GM12878 (cell line): ENCODE measurements around the gene SLFN11. TPM values are rescaled to one million over a fixed set of nuclear protein-coding genes. Genes with fewer than 3 reads are reported as not detected.

ENCODE experiments used
- ATAC-seq: fragments of 200-7000 bp; cut with Tn5 transposase; 3 replicates; pipeline ENCODE4 v1.9.1; 2020; ENCODE audit warnings: mild to moderate bottlenecking, moderate library complexity
- BruUV-seq: library from RNA; stranded (reverse); fragments of 400-500 nt; replicated peaks from 2 replicates; lab custom pipeline; 2021; lab: Mats Ljungman, UMichigan
- CTCF ChIA-PET: fragments of 300-600 bp; sonication (Branson Sonifier 250); formaldehyde crosslinking; extraction: SDS; loops from one replicate; lab custom pipeline; 2021; ENCODE audit warnings: inconsistent platforms; lab: Yijun Ruan, JAX
- POLR2A ChIA-PET: fragments of 350-600 bp; formaldehyde crosslinking; extraction: SDS; loops from one replicate; lab custom pipeline; 2021; ENCODE audit warnings: inconsistent platforms; lab: Charles Lee
- RAD21 ChIA-PET: fragments of 300-600 bp; sonication (Branson Sonifier 250); formaldehyde crosslinking; loops from one replicate; lab custom pipeline; 2023; ENCODE audit warnings: antibody characterized with exemption; ENCODE audit not compliant: unreplicated experiment; lab: Charles Lee
- SMC1A ChIA-PET: fragments of 300-600 bp; sonication (Branson Sonifier 250); formaldehyde crosslinking; loops from one replicate; lab custom pipeline; 2023; ENCODE audit not compliant: unreplicated experiment, uncharacterized antibody; lab: Charles Lee
- DNase-seq: peaks from one replicate; pipeline ENCODE4 v3.0.0-alpha.2; 2011; ENCODE audit warnings: low read depth, low spot score
- FAIRE-seq: peaks from 3 replicates; lab custom pipeline; 2011; peaks lifted over from hg19 to GRCh38; lab: Jason Lieb, UNC
- H2AFZ ChIP-seq: 2 replicates; pipeline ENCODE4 v1.6.0; 2011; ENCODE audit warnings: low read depth, low read length, control low read depth; ENCODE audit not compliant: control insufficient read depth
- H3K27ac ChIP-seq: 2 replicates; pipeline ENCODE4 v1.5.1; 2011; ENCODE audit warnings: control low read depth; ENCODE audit not compliant: control insufficient read depth, insufficient read depth
- H3K27me3 ChIP-seq, 2 experiments: replicated peaks in 1 of 2; 2 replicates each; pipeline versions ENCODE4 v1.6.0 to v1.6.1; 2011; ENCODE audit warnings: low read length in 1 of 2; ENCODE audit not compliant: control insufficient read depth in 2 of 2, insufficient read depth in 2 of 2
- H3K36me3 ChIP-seq, 2 experiments: 2 replicates each; pipeline ENCODE4 v1.5.1; 2011; ENCODE audit warnings: low read length in 1 of 2; ENCODE audit not compliant: control insufficient read depth in 2 of 2, insufficient read depth in 2 of 2
- H3K4me1 ChIP-seq: 2 replicates; pipeline ENCODE4 v1.6.1; 2011; ENCODE audit warnings: mild to moderate bottlenecking, low read length, moderate library complexity, mixed read lengths; ENCODE audit not compliant: control insufficient read depth, insufficient read depth
- H3K4me2 ChIP-seq: 2 replicates; pipeline ENCODE4 v1.6.0; 2011; ENCODE audit warnings: control low read depth; ENCODE audit not compliant: control insufficient read depth, insufficient read depth
- H3K4me3 ChIP-seq: fragments of 200-600 bp; sonication (generic); 2 replicates; pipeline ENCODE4 v1.5.1; 2016
- H3K79me2 ChIP-seq: 2 replicates; pipeline ENCODE4 v1.6.0; 2011; ENCODE audit warnings: low read length; ENCODE audit not compliant: control insufficient read depth, insufficient read depth
- H3K9ac ChIP-seq: 2 replicates; pipeline ENCODE4 v1.8.0; 2011; ENCODE audit warnings: low read length, control low read depth, mixed read lengths; ENCODE audit not compliant: control insufficient read depth, insufficient read depth
- H3K9me3 ChIP-seq: replicated peaks from 3 replicates; pipeline ENCODE4 v1.5.1; 2011; ENCODE audit warnings: mild to moderate bottlenecking, low read length; ENCODE audit not compliant: control insufficient read depth, insufficient read depth
- H4K20me1 ChIP-seq: 2 replicates; pipeline ENCODE4 v1.6.0; 2011; ENCODE audit not compliant: control insufficient read depth, insufficient read depth
- CHD1 ChIP-seq: IDR thresholded peaks from 2 replicates; pipeline ENCODE4 v1.6.1; 2012; ENCODE audit warnings: low read depth, low read length, improper control_type of control experiment
- CREM ChIP-seq: IDR thresholded peaks from 2 replicates; pipeline ENCODE4 v1.6.1; 2014; ENCODE audit warnings: antibody characterized with exemption, low read depth
- ETV6 ChIP-seq, 2 experiments: fragments of 450-650 bp in 1 of 2; IDR thresholded peaks in 1 of 2; conservative IDR thresholded peaks in 1 of 2; 2 replicates each; pipeline ENCODE4 v1.6.1; 2014; ENCODE audit warnings: antibody characterized with exemption in 1 of 2, borderline replicate concordance in 1 of 2, low read depth in 1 of 2, mild to moderate bottlenecking in 1 of 2, moderate library complexity in 1 of 2
- GATAD2B ChIP-seq: fragments of 450-650 bp; conservative IDR thresholded peaks from 2 replicates; pipeline ENCODE4 v1.6.1; 2017; ENCODE audit warnings: low read depth, mild to moderate bottlenecking, moderate library complexity
- NR2C1 ChIP-seq: fragments of 450-650 bp; IDR thresholded peaks from 2 replicates; pipeline ENCODE4 v1.6.1; 2017; ENCODE audit warnings: antibody characterized with exemption, mild to moderate bottlenecking, moderate library complexity
- NR2F1 ChIP-seq: fragments of 450-650 bp; conservative IDR thresholded peaks from 2 replicates; pipeline ENCODE4 v1.6.1; 2017; ENCODE audit warnings: mild to moderate bottlenecking
- RAD21 ChIP-seq: IDR thresholded peaks from 2 replicates; pipeline ENCODE4 v1.6.1; 2011; ENCODE audit warnings: mild to moderate bottlenecking, low read depth, low read length, moderate library complexity; ENCODE audit not compliant: insufficient read depth
- RAD51 ChIP-seq: fragments of 450-650 bp; IDR thresholded peaks from 2 replicates; pipeline ENCODE4 v1.6.1; 2016; ENCODE audit warnings: moderate library complexity, mild to moderate bottlenecking, inconsistent platforms
- RUNX3 ChIP-seq: IDR thresholded peaks from 2 replicates; pipeline ENCODE4 v1.6.1; 2012; ENCODE audit warnings: low read length, inconsistent platforms
- SMC3 ChIP-seq: IDR thresholded peaks from 2 replicates; pipeline ENCODE4 v1.6.1; 2011; ENCODE audit warnings: low read length, improper control_type of control experiment, borderline replicate concordance
- SP1 ChIP-seq: IDR thresholded peaks from one replicate; pipeline ENCODE4 v1.6.1; 2011; ENCODE audit warnings: low read depth, low read length
- STAT1 ChIP-seq: fragments of 450-650 bp; conservative IDR thresholded peaks from 2 replicates; pipeline ENCODE4 v1.6.1; 2014; ENCODE audit warnings: antibody characterized with exemption, mild to moderate bottlenecking
- ZNF207 ChIP-seq: fragments of 450-650 bp; IDR thresholded peaks from 2 replicates; pipeline ENCODE4 v1.6.1; 2014; ENCODE audit warnings: antibody characterized with exemption, mild to moderate bottlenecking, borderline replicate concordance
- ZNF217 ChIP-seq: fragments of 450-650 bp; IDR thresholded peaks from 2 replicates; pipeline ENCODE4 v1.6.1; 2017; ENCODE audit warnings: antibody characterized with exemption, mild to moderate bottlenecking
- ZSCAN29 ChIP-seq: fragments of 450-650 bp; IDR thresholded peaks from 2 replicates; pipeline ENCODE4 v1.6.1; 2017; ENCODE audit warnings: mild to moderate bottlenecking, moderate library complexity
- WGBS: methylation state at CpG from one replicate; pipeline ENCODE4 v1.1.6; 2016; ENCODE audit warnings: low lambda C conversion rate; ENCODE audit not compliant: insufficient replicate concordance, insufficient coverage; ENCODE audit errors: missing lambda C conversion rate; 5-methylcytosine and 5-hydroxymethylcytosine counted together
- in situ Hi-C: fragments of 300-500 bp; cut with MboI; formaldehyde crosslinking; loops from 9 replicates; pipeline ENCODE4 v1.14.3; 2018; ENCODE audit warnings: mixed read lengths
- intact Hi-C: fragments of 100-400 bp; cut with micrococcal nuclease; formaldehyde crosslinking; loops from one replicate; pipeline ENCODE4 v1.14.2; 2022; ENCODE audit not compliant: unreplicated experiment
- polyA plus RNA-seq, 11 experiments: library from polyadenylated mRNA; depleted of rRNA in 4 of 11; unstranded in 6 of 11; stranded (reverse) in 5 of 11; fragments of >200 nt; fragmentation: Nextera tagmentation in 4 of 11; fragmentation: Illumina TruSeq in 1 of 11; extraction: Ambion mirVana in 4 of 11; extraction: Trizol in 1 of 11; gene quantifications; 1 replicate in 1 of 11; 2 replicates in 10 of 11; pipeline versions ENCODE4 v1.2.1 to v1.2.3, GENCODE V29; 2011 to 2016; ENCODE audit warnings: inconsistent platforms in 2 of 11, missing spikeins in 2 of 11, low read depth in 1 of 11
- total RNA-seq, 4 experiments: library from RNA; depleted of rRNA in 3 of 4; stranded (reverse); fragments of >200 nt in 3 of 4; fragmentation: Illumina TruSeq in 1 of 4; extraction: Trizol in 1 of 4; gene quantifications; 2 replicates each; pipeline versions ENCODE4 v1.2.1 to v1.2.3, GENCODE V29; 2013 to 2021
- TF ChIP-seq, protein P1 (sequence below): IDR thresholded peaks from 2 replicates; pipeline ENCODE4 v1.6.1; 2012; ENCODE audit warnings: low read depth, low read length, improper control_type of control experiment
- TF ChIP-seq, protein P2 (sequence below): fragments of 450-650 bp; IDR thresholded peaks from 2 replicates; pipeline ENCODE4 v1.6.1; 2016; ENCODE audit warnings: mild to moderate bottlenecking
- TF ChIP-seq, protein P3 (sequence below), 3 experiments: IDR thresholded peaks in 2 of 3; conservative IDR thresholded peaks in 1 of 3; 2 replicates each; pipeline ENCODE4 v1.5.1; 2011; ENCODE audit warnings: low read depth in 3 of 3, low read length in 3 of 3, mild to moderate bottlenecking in 3 of 3, control low read depth in 2 of 3, moderate library complexity in 2 of 3, inconsistent platforms in 1 of 3, mixed read lengths in 1 of 3; ENCODE audit not compliant: control insufficient read depth in 2 of 3, insufficient read depth in 1 of 3; ENCODE audit errors: extremely low read depth in 1 of 3

The SLFN11 gene
- total and polyA plus RNA-seq, 10 of the 15 experiments (the other 5 are each of a cell fraction or from before 2014, with no cell fraction given): 2.1 to 38.9 (median 30.6) TPM

DNA sequence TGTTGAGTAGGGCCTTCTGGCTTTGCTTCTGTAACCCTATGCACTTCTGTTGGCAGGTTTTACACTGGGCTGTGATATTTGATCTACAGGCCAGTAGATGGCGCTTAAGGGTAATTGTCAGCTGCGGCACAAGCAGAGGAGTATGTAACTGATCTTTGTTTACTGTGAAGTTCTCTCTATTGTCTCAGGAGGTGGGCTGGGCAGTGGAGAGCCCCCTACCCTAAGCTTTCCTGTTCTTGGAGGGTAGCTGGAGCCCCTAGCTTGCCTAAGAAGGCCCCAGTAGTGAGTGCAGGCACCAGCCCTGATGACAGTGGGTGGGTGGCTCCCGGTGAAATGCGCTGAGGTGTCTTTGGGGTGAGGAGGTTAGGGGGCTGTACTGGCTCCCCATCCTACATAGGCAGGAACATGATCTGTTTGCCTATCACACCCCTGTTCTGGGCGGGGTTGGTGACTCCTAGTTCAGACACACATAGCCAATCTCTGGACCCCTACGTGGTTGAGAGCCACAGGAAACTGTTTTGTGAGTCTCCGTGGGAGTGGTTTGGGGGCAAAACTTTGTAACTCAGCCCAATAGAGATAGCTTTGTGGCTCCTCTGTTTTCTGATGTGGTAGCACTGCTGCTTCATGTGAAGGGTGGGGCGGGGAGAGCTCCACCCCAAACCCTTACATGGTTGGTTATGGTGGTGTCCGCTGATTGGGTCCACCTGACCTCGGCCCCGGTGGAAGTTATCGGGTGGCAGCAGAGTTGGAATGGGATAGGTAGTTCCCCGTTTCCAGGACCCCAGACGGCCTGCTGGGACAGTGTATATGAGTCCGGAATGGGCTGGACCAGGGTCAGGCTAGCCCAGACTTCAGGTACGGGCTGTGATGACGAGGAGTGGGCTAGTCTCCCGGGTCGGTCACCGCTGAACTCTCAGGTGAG is 60.4 kb downstream of the SLFN11 start:
- Histone ChIP-seq H3K4me3 (peak overlapping the region; percentile 52), H4K20me1 (no peaks in the 10 kb centered on the region), H3K27ac (no peak overlapping the region), H3K4me1 (peaks cover 9% of the 10 kb centered on the region), H3K79me2 (no peaks in the 10 kb centered on the region), H3K4me2 (peak overlapping the region; percentile 72), H3K36me3 (no peaks in the 10 kb centered on the region), H2AFZ (peak overlapping the region; percentile 82), H3K27me3 (no peaks in the 10 kb centered on the region), H3K9ac (0 out of 2 replicates have a peak overlapping the region, but pooled peaks have one; percentile 13), H3K9me3 (no peaks in the 10 kb centered on the region)
- RAD21 ChIA-PET: interaction anchor here (0.9 to 5.9 kb wide), 11 partner anchors 36 to 301 kb away, joined by 3 to 171 read pairs (median 6); partner anchors contain the start of genes PEX12, SLFN11, SLFN12 and SLFN12L
- DNase-seq: peak; percentile 43
- intact Hi-C loops: loop anchor here (1.0 to 2.0 kb wide), 3 partner anchors 136 to 226 kb away; partner anchors contain the start of gene SLFN13
- 11% methylated on average over 20 of the region's 20 CpGs for WGBS
- SMC1A ChIA-PET: interaction anchor here (0.5 to 9.1 kb wide), 35 partner anchors 12 to 301 kb away, joined by 3 to 251 read pairs (median 4); partner anchors contain the start of genes PEX12, SLFN11, SLFN12 and SLFN12L
- no TSS peak for BruUV-seq
- CTCF ChIA-PET: interaction anchor here (0.6 to 6.7 kb wide), 41 partner anchors 9 to 759 kb away, joined by 3 to 321 read pairs (median 4); partner anchors contain the start of genes PEX12, SLFN12L, SLFN13 and SLFN5
- in situ Hi-C loops: loop anchor here (5.0 kb wide), 2 partner anchors 224 to 434 kb away; partner anchors contain the start of gene SLFN12L
- FAIRE-seq: peak; percentile 91
- POLR2A ChIA-PET: interaction anchor here (0.5 to 1.4 kb wide), 6 partner anchors 150 to 263 kb away, joined by 3 to 8 read pairs (median 4); partner anchors contain the start of gene SLFN12L
- ATAC-seq: peak; percentile 97
- peak; percentile 91 for TF ChIP-seq SMC3
- no peak for TF ChIP-seq ZNF217
- 0 out of 2 replicates have a peak, but pooled peaks have one; percentile 42 for TF ChIP-seq STAT1
- TF ChIP-seq CREM: 0 out of 2 replicates have a peak, but pooled peaks have one; percentile 11
- TF ChIP-seq, protein P1, sequence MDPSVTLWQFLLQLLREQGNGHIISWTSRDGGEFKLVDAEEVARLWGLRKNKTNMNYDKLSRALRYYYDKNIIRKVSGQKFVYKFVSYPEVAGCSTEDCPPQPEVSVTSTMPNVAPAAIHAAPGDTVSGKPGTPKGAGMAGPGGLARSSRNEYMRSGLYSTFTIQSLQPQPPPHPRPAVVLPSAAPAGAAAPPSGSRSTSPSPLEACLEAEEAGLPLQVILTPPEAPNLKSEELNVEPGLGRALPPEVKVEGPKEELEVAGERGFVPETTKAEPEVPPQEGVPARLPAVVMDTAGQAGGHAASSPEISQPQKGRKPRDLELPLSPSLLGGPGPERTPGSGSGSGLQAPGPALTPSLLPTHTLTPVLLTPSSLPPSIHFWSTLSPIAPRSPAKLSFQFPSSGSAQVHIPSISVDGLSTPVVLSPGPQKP: no peak
- no peak for TF ChIP-seq GATAD2B
- no peak for TF ChIP-seq ETV6 (conservative IDR thresholded peaks at IDR 0.05 in 1 of 2, IDR thresholded peaks at IDR 0.05 in 1 of 2; ENCODE audit: borderline replicate concordance in 1 of 2, low read depth in 1 of 2)
- peak; percentile 41; the same call in 1 of the 2 replicates for TF ChIP-seq RUNX3
- TF ChIP-seq RAD51: no peak
- TF ChIP-seq SP1: no peak
- 0 out of 2 replicates have a peak, but pooled peaks have one; percentile 23 for TF ChIP-seq NR2F1
- peak; percentile 92 for TF ChIP-seq RAD21
- TF ChIP-seq ZSCAN29: no peak
- TF ChIP-seq NR2C1: no peak
- 0 out of 2 replicates have a peak, but pooled peaks have one; percentile 24 for TF ChIP-seq ZNF207
- TF ChIP-seq, protein P2, sequence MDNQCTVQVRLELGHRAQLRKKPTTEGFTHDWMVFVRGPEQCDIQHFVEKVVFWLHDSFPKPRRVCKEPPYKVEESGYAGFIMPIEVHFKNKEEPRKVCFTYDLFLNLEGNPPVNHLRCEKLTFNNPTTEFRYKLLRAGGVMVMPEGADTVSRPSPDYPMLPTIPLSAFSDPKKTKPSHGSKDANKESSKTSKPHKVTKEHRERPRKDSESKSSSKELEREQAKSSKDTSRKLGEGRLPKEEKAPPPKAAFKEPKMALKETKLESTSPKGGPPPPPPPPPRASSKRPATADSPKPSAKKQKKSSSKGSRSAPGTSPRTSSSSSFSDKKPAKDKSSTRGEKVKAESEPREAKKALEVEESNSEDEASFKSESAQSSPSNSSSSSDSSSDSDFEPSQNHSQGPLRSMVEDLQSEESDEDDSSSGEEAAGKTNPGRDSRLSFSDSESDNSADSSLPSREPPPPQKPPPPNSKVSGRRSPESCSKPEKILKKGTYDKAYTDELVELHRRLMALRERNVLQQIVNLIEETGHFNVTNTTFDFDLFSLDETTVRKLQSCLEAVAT: 0 out of 2 replicates have a peak, but pooled peaks have one; percentile 51
- TF ChIP-seq CHD1: no peak
- TF ChIP-seq, protein P3, sequence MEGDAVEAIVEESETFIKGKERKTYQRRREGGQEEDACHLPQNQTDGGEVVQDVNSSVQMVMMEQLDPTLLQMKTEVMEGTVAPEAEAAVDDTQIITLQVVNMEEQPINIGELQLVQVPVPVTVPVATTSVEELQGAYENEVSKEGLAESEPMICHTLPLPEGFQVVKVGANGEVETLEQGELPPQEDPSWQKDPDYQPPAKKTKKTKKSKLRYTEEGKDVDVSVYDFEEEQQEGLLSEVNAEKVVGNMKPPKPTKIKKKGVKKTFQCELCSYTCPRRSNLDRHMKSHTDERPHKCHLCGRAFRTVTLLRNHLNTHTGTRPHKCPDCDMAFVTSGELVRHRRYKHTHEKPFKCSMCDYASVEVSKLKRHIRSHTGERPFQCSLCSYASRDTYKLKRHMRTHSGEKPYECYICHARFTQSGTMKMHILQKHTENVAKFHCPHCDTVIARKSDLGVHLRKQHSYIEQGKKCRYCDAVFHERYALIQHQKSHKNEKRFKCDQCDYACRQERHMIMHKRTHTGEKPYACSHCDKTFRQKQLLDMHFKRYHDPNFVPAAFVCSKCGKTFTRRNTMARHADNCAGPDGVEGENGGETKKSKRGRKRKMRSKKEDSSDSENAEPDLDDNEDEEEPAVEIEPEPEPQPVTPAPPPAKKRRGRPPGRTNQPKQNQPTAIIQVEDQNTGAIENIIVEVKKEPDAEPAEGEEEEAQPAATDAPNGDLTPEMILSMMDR (IDR thresholded peaks at IDR 0.05 in 2 of 3, conservative IDR thresholded peaks at IDR 0.05 in 1 of 3; ENCODE audit: control insufficient read depth in 2 of 3, extremely low read depth in 1 of 3, insufficient read depth in 1 of 3, low read depth in 3 of 3, low read length in 3 of 3): peak; percentile 77 to 82 (median 78)
- TF ChIP-seq, all 136 proteins: peak for 9
